Measurements from ENCODE around the gene ALDH1A1. TPM values are rescaled to one million over a fixed set of nuclear protein-coding genes. Genes with fewer than 3 reads are reported as not detected.

The ALDH1A1 gene
- total and polyA plus RNA-seq, 9 of the 15 experiments (the other 6 are each of a cell fraction or from before 2014, with no cell fraction given): 1.8 to 86.3 (median 24.4) TPM

- TF ChIP-seq MAFK (IDR thresholded peaks at IDR 0.05; ENCODE audit: low read length): no peak
- no peak for TF ChIP-seq NCOA1 (IDR thresholded peaks at IDR 0.05; ENCODE audit: low read depth)
- peak; percentile 13; the same call in 1 of the 2 replicates for TF ChIP-seq ARID1B (IDR thresholded peaks at IDR 0.05)
- TF ChIP-seq MBD2 (IDR thresholded peaks at IDR 0.05; ENCODE audit: borderline replicate concordance, low read depth): no peak
- no peak for TF ChIP-seq CAMTA2 (CRISPR knock-in tag; conservative IDR thresholded peaks at IDR 0.05)
- TF ChIP-seq ZNF668 (CRISPR knock-in tag; IDR thresholded peaks at IDR 0.05): no peak
- no peak for TF ChIP-seq ZKSCAN3 (CRISPR knock-in tag; IDR thresholded peaks at IDR 0.05)
- no peak for TF ChIP-seq ZNF274 (IDR thresholded peaks at IDR 0.05; ENCODE audit: borderline replicate concordance, low read depth, low read length)
- TF ChIP-seq, protein P1, sequence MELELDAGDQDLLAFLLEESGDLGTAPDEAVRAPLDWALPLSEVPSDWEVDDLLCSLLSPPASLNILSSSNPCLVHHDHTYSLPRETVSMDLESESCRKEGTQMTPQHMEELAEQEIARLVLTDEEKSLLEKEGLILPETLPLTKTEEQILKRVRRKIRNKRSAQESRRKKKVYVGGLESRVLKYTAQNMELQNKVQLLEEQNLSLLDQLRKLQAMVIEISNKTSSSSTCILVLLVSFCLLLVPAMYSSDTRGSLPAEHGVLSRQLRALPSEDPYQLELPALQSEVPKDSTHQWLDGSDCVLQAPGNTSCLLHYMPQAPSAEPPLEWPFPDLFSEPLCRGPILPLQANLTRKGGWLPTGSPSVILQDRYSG (tag; conservative IDR thresholded peaks at IDR 0.05; ENCODE audit: low read depth): no peak
- TF ChIP-seq TAF9B (IDR thresholded peaks at IDR 0.05; ENCODE audit: partially characterized antibody): no peak
- TF ChIP-seq ZNF780A (CRISPR knock-in tag; IDR thresholded peaks at IDR 0.05): no peak
- TF ChIP-seq ZNF696 (CRISPR knock-in tag; conservative IDR thresholded peaks at IDR 0.05): no peak
- no peak for TF ChIP-seq KLF1 (tag; IDR thresholded peaks at IDR 0.05)
- TF ChIP-seq RBM14 (IDR thresholded peaks at IDR 0.05; ENCODE audit: borderline replicate concordance, insufficient read depth, low read depth, low read length): no peak
- TF ChIP-seq TEAD4 (IDR thresholded peaks at IDR 0.05; ENCODE audit: low read length): peak; percentile 18; the same call in 1 of the 2 replicates
- TF ChIP-seq TEAD4 (CRISPR knock-in tag; IDR thresholded peaks at IDR 0.05; ENCODE audit: borderline replicate concordance): no peak
- TF ChIP-seq ATF6 (CRISPR knock-in tag; IDR thresholded peaks at IDR 0.05): no peak
- TF ChIP-seq SOX6 (IDR thresholded peaks at IDR 0.05): peak; percentile 11; the same call in 1 of the 2 replicates
- TF ChIP-seq MEIS2 (IDR thresholded peaks at IDR 0.05; ENCODE audit: partially characterized antibody): peak; percentile 3
- TF ChIP-seq, protein P2, sequence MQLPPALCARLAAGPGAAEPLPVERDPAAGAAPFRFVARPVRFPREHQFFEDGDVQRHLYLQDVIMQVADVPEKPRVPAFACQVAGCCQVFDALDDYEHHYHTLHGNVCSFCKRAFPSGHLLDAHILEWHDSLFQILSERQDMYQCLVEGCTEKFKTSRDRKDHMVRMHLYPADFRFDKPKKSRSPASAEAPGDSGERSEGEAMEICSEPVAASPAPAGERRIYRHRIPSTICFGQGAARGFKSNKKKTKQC (CRISPR knock-in tag; IDR thresholded peaks at IDR 0.05): no peak
- no peak for TF ChIP-seq ZBTB2 (IDR thresholded peaks at IDR 0.05)
- peak; percentile 65 for TF ChIP-seq CBFA2T3 (IDR thresholded peaks at IDR 0.05)
- TF ChIP-seq NFXL1 (CRISPR knock-in tag; IDR thresholded peaks at IDR 0.05): no peak
- TF ChIP-seq NCOA6 (IDR thresholded peaks at IDR 0.05): no peak; the same call in 1 of the 2 replicates
- no peak for TF ChIP-seq RBM39 (optimal IDR thresholded peaks at IDR 0.05; ENCODE audit: low read depth, low read length)
- no peak for TF ChIP-seq GATAD2A (IDR thresholded peaks at IDR 0.05)
- no peak for TF ChIP-seq RCOR1 (IDR thresholded peaks at IDR 0.05; ENCODE audit: borderline replicate concordance in 1 of 2, low read depth in 2 of 2, low read length in 2 of 2)
Measured at GRCh38 chr9:72863456-72864094, 89.3 kb downstream of the ALDH1A1 start (continued).
